Measurements from ENCODE around the gene CA5A. TPM values are rescaled to one million over a fixed set of nuclear protein-coding genes. Genes with fewer than 3 reads are reported as not detected.

Gene CA5A
- total RNA-seq, 1 experiment from 2014 or later = not detected

- H3K9ac ChIP-seq (ENCODE audit: low read length) = no peak overlapping the region
- intact Hi-C loops (cut with micrococcal nuclease) = no loop called here
- ChIA-PET CTCF (interaction anchor here (1.7 kb wide), 1 partner anchor 99 kb away, joined by 4 read pairs; no protein-coding TSS in a partner anchor), POLR2A (no interaction called here), RAD21 (ENCODE audit: low non-redundant PET in 1 of 2, low total read pairs in 2 of 2, uncharacterized antibody in 2 of 2, unreplicated experiment in 2 of 2) (no interaction called here)
- H2AFZ ChIP-seq (ENCODE audit: low read depth, low read length, poor library complexity, severe bottlenecking) = no peak overlapping the region
- H3K9me3 ChIP-seq (ENCODE audit: control insufficient read depth in 1 of 2, insufficient read depth in 1 of 2, low read depth in 1 of 2, low read length in 2 of 2) = no peaks in the 10 kb centered on the region; a peak in 1 of 4 replicates
- H3K27me3 ChIP-seq (ENCODE audit: insufficient read depth, low read length) = no peaks in the 10 kb centered on the region
- no peaks in the 10 kb centered on the region for H3K9me2 ChIP-seq (ENCODE audit: insufficient read depth)
- DNase-seq (ENCODE audit: low read depth, low spot score) (no peak), ATAC-seq (peak; percentile 73)
- H3K79me2 ChIP-seq (ENCODE audit: insufficient read depth, low read length) = no peaks in the 10 kb centered on the region
- no peak overlapping the region for H3K4me2 ChIP-seq (ENCODE audit: low read length)
- no peaks in the 10 kb centered on the region for H3K36me3 ChIP-seq (ENCODE audit: control insufficient read depth in 1 of 2, insufficient read depth in 2 of 2, low read length in 2 of 2)
- no peak overlapping the region for H3K27ac ChIP-seq (ENCODE audit: low read depth, low read length)
- no TSS peak for BruUV-seq (replicated peaks)
- no peak overlapping the region for H3K4me3 ChIP-seq (replicated peaks in 1 of 2; ENCODE audit: low read depth in 1 of 2, low read length in 2 of 2)
- peaks cover 0 to 8% of the 10 kb centered on the region in 2 experiments; a peak in 2 of 4 replicates for H3K4me1 ChIP-seq (ENCODE audit: control insufficient read depth in 1 of 2, insufficient read depth in 2 of 2, low read length in 2 of 2)
- H4K20me1 ChIP-seq (ENCODE audit: insufficient read depth) = no peaks in the 10 kb centered on the region
- TF ChIP-seq CBX3 (IDR thresholded peaks at IDR 0.05; ENCODE audit: low read depth) (no peak), RAD21 (IDR thresholded peaks at IDR 0.05; ENCODE audit: low read depth) (peak; percentile 63), CTCF (IDR thresholded peaks at IDR 0.05 in 2 of 3, conservative IDR thresholded peaks at IDR 0.05 in 1 of 3; ENCODE audit: borderline replicate concordance in 1 of 3, insufficient read depth in 1 of 3, low read depth in 2 of 3, low read length in 2 of 3) (peak; percentile 38 to 50 (median 48); a peak in 5 of 6 replicates)
Measured at GRCh38 chr16:87877942-87878507, 58.3 kb downstream of the CA5A start.

- Histone ChIP-seq H3K4me3 (replicated peaks in 1 of 2; ENCODE audit: low read depth in 1 of 2, low read length in 2 of 2) (no peak overlapping the region), H2AFZ (ENCODE audit: low read depth, low read length, poor library complexity, severe bottlenecking) (no peak overlapping the region), H3K4me2 (ENCODE audit: low read length) (no peak overlapping the region), H3K27ac (ENCODE audit: low read depth, low read length) (no peak overlapping the region), H3K27me3 (ENCODE audit: insufficient read depth, low read length) (no peaks in the 10 kb centered on the region), H3K36me3 (ENCODE audit: control insufficient read depth in 1 of 2, insufficient read depth in 2 of 2, low read length in 2 of 2) (no peaks in the 10 kb centered on the region), H3K9ac (ENCODE audit: low read length) (no peak overlapping the region), H3K4me1 (ENCODE audit: control insufficient read depth in 1 of 2, insufficient read depth in 2 of 2, low read length in 2 of 2) (peaks cover 17 to 33% of the 10 kb centered on the region in 2 experiments), H3K79me2 (ENCODE audit: insufficient read depth, low read length) (no peaks in the 10 kb centered on the region), H3K9me2 (ENCODE audit: insufficient read depth) (no peaks in the 10 kb centered on the region), H4K20me1 (ENCODE audit: insufficient read depth) (no peaks in the 10 kb centered on the region), H3K9me3 (ENCODE audit: control insufficient read depth in 1 of 2, insufficient read depth in 1 of 2, low read depth in 1 of 2, low read length in 2 of 2) (no peaks in the 10 kb centered on the region; a peak in 1 of 4 replicates)
- BruUV-seq (replicated peaks) = no TSS peak
- TF ChIP-seq SRF (IDR thresholded peaks at IDR 0.05; ENCODE audit: low read depth) = no peak
- TF ChIP-seq, protein P1, sequence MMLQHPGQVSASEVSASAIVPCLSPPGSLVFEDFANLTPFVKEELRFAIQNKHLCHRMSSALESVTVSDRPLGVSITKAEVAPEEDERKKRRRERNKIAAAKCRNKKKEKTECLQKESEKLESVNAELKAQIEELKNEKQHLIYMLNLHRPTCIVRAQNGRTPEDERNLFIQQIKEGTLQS (IDR thresholded peaks at IDR 0.05) = no peak
- no peak for TF ChIP-seq SP1 (IDR thresholded peaks at IDR 0.05; ENCODE audit: low read depth)
- TF ChIP-seq EGR1 (IDR thresholded peaks at IDR 0.05; ENCODE audit: low read depth) = peak; percentile 66
- no peak for TF ChIP-seq SIN3A (IDR thresholded peaks at IDR 0.05; ENCODE audit: low read depth)
- no peak; the same call in none of the 2 replicates for TF ChIP-seq FOSL1 (IDR thresholded peaks at IDR 0.05; ENCODE audit: low read depth)
- TF ChIP-seq POLR2AphosphoS5 (IDR thresholded peaks at IDR 0.05; ENCODE audit: low read depth, low read length) = no peak
- DNase-seq (ENCODE audit: low read depth, low spot score) (no peak), ATAC-seq (no peak)
- POLR2A ChIA-PET = interaction anchor here (2.3 kb wide), 1 partner anchor 96 kb away, joined by 8 read pairs; no protein-coding TSS in a partner anchor
- intact Hi-C loops (cut with micrococcal nuclease) = loop anchor here (5.0 kb wide), 1 partner anchor 238 kb away; no protein-coding TSS in a partner anchor
- CTCF ChIA-PET = interaction anchor here (0.7 to 1.8 kb wide), 3 partner anchors 94 to 1178 kb away, joined by 3 to 9 read pairs (median 5); no protein-coding TSS in a partner anchor
- RAD21 ChIA-PET (ENCODE audit: low non-redundant PET in 1 of 2, low total read pairs in 2 of 2, uncharacterized antibody in 2 of 2, unreplicated experiment in 2 of 2) = interaction anchor here in 1 of 2 experiments (1.2 kb wide), 1 partner anchor 95 kb away, joined by 5 read pairs; no protein-coding TSS in a partner anchor
Measured at GRCh38 chr16:87874639-87875427, 61.5 kb downstream of the CA5A start.
